ENCODE measurements around the gene WHRN.
A peak's percentile ranks its signal among the peaks of the same experiment; 100 is the strongest.

The WHRN gene

GRCh38 chr9:114467910-114468309 lies 37.4 kb downstream of the WHRN start:
- no peaks in the 10 kb centered on the region for H3K9me3 Mint-ChIP-seq
- no peak overlapping the region for H3K4me3 Mint-ChIP-seq
- no peaks in the 10 kb centered on the region for H3K4me1 Mint-ChIP-seq
- H3K36me3 Mint-ChIP-seq: no peaks in the 10 kb centered on the region
- H3K27me3 Mint-ChIP-seq: peaks cover 13% of the 10 kb centered on the region
- DNase-seq: no peak
- CTCF ChIA-PET: no interaction called here
- H3K27ac Mint-ChIP-seq: no peak overlapping the region

- Mint-ChIP-seq H3K36me3 (no peaks in the 10 kb centered on the region), H3K4me1 (no peaks in the 10 kb centered on the region), H3K9me3 (no peaks in the 10 kb centered on the region), H3K4me3 (no peak overlapping the region), H3K27me3 (peaks cover 13% of the 10 kb centered on the region), H3K27ac (no peak overlapping the region)
- CTCF ChIA-PET: no interaction called here
- DNase-seq: peak; percentile 13
Measured at GRCh38 chr9:114467226-114467750, 38.0 kb downstream of the WHRN start.

- Mint-ChIP-seq H3K27ac (no peak overlapping the region), H3K27me3 (peaks cover 13% of the 10 kb centered on the region), H3K4me3 (no peak overlapping the region), H3K36me3 (no peaks in the 10 kb centered on the region), H3K4me1 (no peaks in the 10 kb centered on the region), H3K9me3 (no peaks in the 10 kb centered on the region)
- CTCF ChIA-PET: no interaction called here
- DNase-seq: no peak
Measured at GRCh38 chr9:114465906-114466900, 39.1 kb downstream of the WHRN start.

DNA sequence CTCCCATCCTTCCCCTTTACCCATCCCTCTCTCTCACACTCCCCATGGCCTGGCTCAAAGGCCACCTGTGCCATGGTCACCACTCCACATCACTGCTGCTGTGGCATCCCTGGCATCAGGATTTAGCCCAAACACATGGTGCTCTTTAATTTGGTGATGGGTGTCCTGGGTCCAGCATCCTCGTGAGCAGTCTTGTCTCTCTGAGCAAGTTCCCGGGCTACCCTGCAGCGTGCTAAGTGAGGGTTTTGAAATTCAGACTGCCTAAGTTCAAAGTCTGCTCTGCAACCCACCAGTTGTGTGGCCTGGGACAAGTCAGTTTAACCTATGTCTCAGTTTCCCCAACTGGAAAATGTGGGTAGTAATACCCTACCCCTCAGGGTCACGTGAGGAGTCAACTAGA lies 39.9 kb downstream of the WHRN start:
- no peak overlapping the region for H3K4me3 Mint-ChIP-seq
- no peaks in the 10 kb centered on the region for H3K36me3 Mint-ChIP-seq
- CTCF ChIA-PET: no interaction called here
- no peak for DNase-seq
- H3K27me3 Mint-ChIP-seq: peaks cover 13% of the 10 kb centered on the region
- H3K4me1 Mint-ChIP-seq: no peaks in the 10 kb centered on the region
- H3K9me3 Mint-ChIP-seq: no peaks in the 10 kb centered on the region
- H3K27ac Mint-ChIP-seq: no peak overlapping the region

- Mint-ChIP-seq H3K27ac (no peak overlapping the region), H3K4me3 (no peak overlapping the region), H3K9me3 (no peaks in the 10 kb centered on the region), H3K4me1 (no peaks in the 10 kb centered on the region), H3K27me3 (peaks cover 9% of the 10 kb centered on the region), H3K36me3 (no peaks in the 10 kb centered on the region)
- CTCF ChIA-PET: no interaction called here
- DNase-seq: no peak
Measured at GRCh38 chr9:114464281-114465051, 40.8 kb downstream of the WHRN start.

- DNase-seq: no peak
- H3K27me3 Mint-ChIP-seq: peaks cover 10% of the 10 kb centered on the region
- CTCF ChIA-PET: interaction anchor here (0.9 to 1.3 kb wide), 3 partner anchors 29 to 49 kb away, joined by 3 to 4 read pairs (median 3); no protein-coding TSS in a partner anchor
- H3K9me3 Mint-ChIP-seq: no peaks in the 10 kb centered on the region
- H3K36me3 Mint-ChIP-seq: no peaks in the 10 kb centered on the region
- no peaks in the 10 kb centered on the region for H3K4me1 Mint-ChIP-seq
- H3K4me3 Mint-ChIP-seq: no peak overlapping the region
- H3K27ac Mint-ChIP-seq: no peak overlapping the region
Measured at GRCh38 chr9:114462791-114463190, 42.5 kb downstream of the WHRN start.

DNA sequence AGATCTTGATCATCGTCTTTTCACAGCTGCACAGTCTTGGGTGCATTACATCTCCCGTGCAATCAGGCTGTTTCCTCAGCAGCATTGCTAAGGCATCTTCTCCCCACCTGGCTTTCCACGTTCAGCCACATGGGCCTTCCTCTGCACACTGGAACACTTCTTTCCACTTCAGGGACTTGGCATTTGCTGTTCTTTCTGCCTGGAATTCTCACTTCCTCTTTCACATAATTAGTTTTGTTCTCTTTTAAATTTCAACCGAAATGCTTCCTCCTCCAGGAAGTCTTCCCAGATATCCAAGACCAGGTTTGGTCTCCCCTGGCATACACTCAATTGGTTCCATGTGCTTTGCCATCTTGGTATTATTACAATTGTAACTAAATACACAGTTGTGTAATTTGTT lies 43.8 kb downstream of the WHRN start:
- H3K27me3 Mint-ChIP-seq: peaks cover 6% of the 10 kb centered on the region
- H3K9me3 Mint-ChIP-seq: no peaks in the 10 kb centered on the region
- H3K4me3 Mint-ChIP-seq: no peak overlapping the region
- no peak for DNase-seq
- H3K4me1 Mint-ChIP-seq: no peaks in the 10 kb centered on the region
- H3K36me3 Mint-ChIP-seq: no peaks in the 10 kb centered on the region
- no peak overlapping the region for H3K27ac Mint-ChIP-seq
- CTCF ChIA-PET: interaction anchor here (0.9 to 1.3 kb wide), 2 partner anchors 19 to 47 kb away, joined by 3 read pairs; no protein-coding TSS in a partner anchor

DNA sequence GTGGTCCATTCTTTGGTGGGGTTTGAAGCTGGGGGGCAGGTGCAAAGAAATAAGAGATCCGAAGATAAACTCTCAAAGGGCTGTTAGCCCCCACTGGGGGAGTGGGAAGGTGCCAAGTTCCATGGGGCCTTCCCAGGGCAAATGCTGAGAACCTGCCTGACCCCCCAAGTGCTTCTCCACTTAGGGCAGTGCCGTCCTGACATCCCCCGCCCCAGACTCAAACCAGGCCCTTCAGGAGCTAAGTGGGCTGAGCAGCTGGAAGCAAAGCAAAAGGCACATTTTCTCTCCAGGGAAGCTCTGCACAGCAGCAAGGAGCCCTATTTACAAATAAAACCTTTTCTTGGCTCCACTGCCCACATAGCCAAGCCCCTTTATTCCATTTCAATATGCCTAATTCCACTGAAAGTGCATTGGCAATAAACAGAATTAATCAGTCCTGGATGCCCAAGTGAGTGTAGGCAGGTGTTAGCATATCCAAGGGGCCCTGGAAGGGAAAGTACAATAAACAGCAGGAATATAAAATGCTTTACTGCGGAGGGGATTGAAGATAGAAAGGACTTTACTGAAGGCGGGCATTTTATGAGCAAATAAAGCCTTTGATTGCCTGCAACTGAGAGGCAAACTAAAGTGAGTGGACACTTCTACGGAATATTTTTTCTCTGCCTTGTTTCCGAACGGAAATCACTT lies 44.6 kb downstream of the WHRN start:
- H3K27me3 Mint-ChIP-seq: peaks cover 7% of the 10 kb centered on the region
- no peaks in the 10 kb centered on the region for H3K9me3 Mint-ChIP-seq
- CTCF ChIA-PET: no interaction called here
- H3K27ac Mint-ChIP-seq: no peak overlapping the region
- H3K4me1 Mint-ChIP-seq: no peaks in the 10 kb centered on the region
- H3K36me3 Mint-ChIP-seq: no peaks in the 10 kb centered on the region
- no peak for DNase-seq
- H3K4me3 Mint-ChIP-seq: no peak overlapping the region

- Mint-ChIP-seq H3K4me3 (no peak overlapping the region), H3K27ac (no peak overlapping the region), H3K36me3 (no peaks in the 10 kb centered on the region), H3K27me3 (peaks cover 15% of the 10 kb centered on the region), H3K9me3 (no peaks in the 10 kb centered on the region), H3K4me1 (no peaks in the 10 kb centered on the region)
- no peak for DNase-seq
- CTCF ChIA-PET: no interaction called here
Measured at GRCh38 chr9:114459464-114459863, 45.8 kb downstream of the WHRN start.

DNA sequence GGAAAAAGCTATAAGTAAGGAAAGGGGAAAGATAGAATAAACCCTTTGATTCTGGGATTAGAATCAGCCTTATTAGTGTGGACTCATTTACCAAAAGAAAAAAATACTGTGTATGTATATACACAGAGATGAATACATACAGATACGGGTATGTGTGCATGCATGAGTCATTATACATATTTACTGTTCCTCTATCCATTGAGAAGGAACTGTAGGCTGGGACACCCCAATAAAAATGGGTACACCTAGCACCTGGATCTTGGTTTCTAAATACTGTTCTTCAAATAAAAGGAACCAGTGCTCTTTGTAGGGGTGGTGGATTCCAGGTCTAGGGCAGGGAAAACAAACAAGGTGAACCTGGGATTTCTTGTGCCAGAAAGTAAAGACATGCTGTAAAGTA lies 48.3 kb downstream of the WHRN start:
- CTCF ChIA-PET: interaction anchor here (0.8 kb wide), 1 partner anchor 203 kb away, joined by 6 read pairs; no protein-coding TSS in a partner anchor
- Mint-ChIP-seq H3K9me3 (peaks cover 8% of the 10 kb centered on the region), H3K36me3 (peaks cover 6% of the 10 kb centered on the region), H3K27me3 (peaks cover 19% of the 10 kb centered on the region), H3K27ac (no peak overlapping the region), H3K4me3 (no peak overlapping the region), H3K4me1 (peaks cover 16% of the 10 kb centered on the region)
- DNase-seq: no peak

- Mint-ChIP-seq H3K9me3 (peaks cover 8% of the 10 kb centered on the region), H3K4me3 (no peak overlapping the region), H3K4me1 (peaks cover 24% of the 10 kb centered on the region), H3K27me3 (peaks cover 15% of the 10 kb centered on the region), H3K27ac (no peak overlapping the region), H3K36me3 (peaks cover 6% of the 10 kb centered on the region)
- no peak for DNase-seq
- CTCF ChIA-PET: no interaction called here
Measured at GRCh38 chr9:114454652-114455051, 50.6 kb downstream of the WHRN start.

- Mint-ChIP-seq H3K9me3 (peaks cover 8% of the 10 kb centered on the region), H3K36me3 (peaks cover 6% of the 10 kb centered on the region), H3K4me1 (peaks cover 26% of the 10 kb centered on the region), H3K4me3 (no peak overlapping the region), H3K27me3 (peaks cover 13% of the 10 kb centered on the region), H3K27ac (peak overlapping the region; percentile 22)
- DNase-seq: peak; percentile 34
- CTCF ChIA-PET: interaction anchor here (1.1 kb wide), 1 partner anchor 200 kb away, joined by 3 read pairs; no protein-coding TSS in a partner anchor
Measured at GRCh38 chr9:114452219-114453165, 52.8 kb downstream of the WHRN start.

DNA sequence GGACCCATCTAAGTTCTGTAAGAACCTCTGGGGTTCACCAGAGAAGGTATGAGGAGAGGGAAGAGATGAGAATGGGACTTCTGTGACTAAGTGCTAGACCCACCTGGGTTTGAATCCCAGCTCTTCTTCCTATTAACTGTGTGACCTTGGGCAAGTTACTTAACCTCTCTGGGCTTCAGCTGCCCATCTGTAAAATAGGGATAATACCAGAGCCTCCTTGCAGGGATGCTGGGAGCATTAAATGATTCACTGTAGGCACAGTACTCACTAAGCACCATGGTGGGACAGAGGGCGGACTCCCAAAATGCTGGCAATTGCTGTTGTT lies 53.6 kb downstream of the WHRN start:
- CTCF ChIA-PET: no interaction called here
- no peak for DNase-seq
- Mint-ChIP-seq H3K27ac (no peak overlapping the region), H3K4me1 (peaks cover 26% of the 10 kb centered on the region), H3K9me3 (peaks cover 8% of the 10 kb centered on the region), H3K27me3 (peaks cover 22% of the 10 kb centered on the region), H3K4me3 (no peak overlapping the region), H3K36me3 (peaks cover 6% of the 10 kb centered on the region)

Measured in activated naive CD4-positive, alpha-beta T cell treated with anti-CD3 and anti-CD28 coated beads, Interleukin-2, amount 10 ng/mL, durations not matched to agents 7 days and 5 days (primary cell).